Esophagus squamous epithelium (tissue), 4 donors: Measurements from ENCODE around the gene ARFGEF3.

ENCODE experiments used
- POLR2A ChIP-seq, 4 donors: fragments of 450-650 bp; IDR thresholded peaks; one replicate each; pipeline ENCODE4 v1.6.1; 2017; ENCODE audit warnings: antibody characterized with exemption in 4 of 4, mild to moderate bottlenecking in 4 of 4, moderate library complexity in 3 of 4
- TF ChIP-seq, protein P1 (sequence below), 6 experiments: fragments of 450-650 bp in 4 of 6; fragments of 200-600 bp in 2 of 6; sonication (generic) in 2 of 6; IDR thresholded peaks; one replicate each; pipeline ENCODE4 v1.5.1; 2016 to 2019; ENCODE audit warnings: antibody characterized with exemption in 6 of 6, mild to moderate bottlenecking in 4 of 6, moderate library complexity in 4 of 6

DNA sequence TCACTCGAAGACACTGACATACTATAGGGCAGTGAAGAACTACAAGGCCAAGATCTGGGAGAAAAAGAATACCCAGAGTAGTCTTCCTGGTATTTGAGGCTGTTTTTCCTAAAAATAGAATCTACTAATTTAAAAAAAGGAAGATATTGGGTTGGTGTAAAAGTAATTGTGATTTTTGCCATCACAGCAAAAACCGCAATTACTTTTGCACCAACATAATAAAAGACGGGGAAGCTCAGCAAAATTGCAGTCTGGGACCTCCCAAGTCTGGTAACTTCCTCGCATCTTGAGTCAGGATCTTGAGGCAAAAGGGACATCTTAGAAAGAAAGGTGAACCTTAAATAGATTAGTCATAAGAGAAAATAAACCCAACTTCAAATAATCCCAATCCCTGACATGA is 138.7 kb downstream of the ARFGEF3 start:
- TF ChIP-seq, protein P1, sequence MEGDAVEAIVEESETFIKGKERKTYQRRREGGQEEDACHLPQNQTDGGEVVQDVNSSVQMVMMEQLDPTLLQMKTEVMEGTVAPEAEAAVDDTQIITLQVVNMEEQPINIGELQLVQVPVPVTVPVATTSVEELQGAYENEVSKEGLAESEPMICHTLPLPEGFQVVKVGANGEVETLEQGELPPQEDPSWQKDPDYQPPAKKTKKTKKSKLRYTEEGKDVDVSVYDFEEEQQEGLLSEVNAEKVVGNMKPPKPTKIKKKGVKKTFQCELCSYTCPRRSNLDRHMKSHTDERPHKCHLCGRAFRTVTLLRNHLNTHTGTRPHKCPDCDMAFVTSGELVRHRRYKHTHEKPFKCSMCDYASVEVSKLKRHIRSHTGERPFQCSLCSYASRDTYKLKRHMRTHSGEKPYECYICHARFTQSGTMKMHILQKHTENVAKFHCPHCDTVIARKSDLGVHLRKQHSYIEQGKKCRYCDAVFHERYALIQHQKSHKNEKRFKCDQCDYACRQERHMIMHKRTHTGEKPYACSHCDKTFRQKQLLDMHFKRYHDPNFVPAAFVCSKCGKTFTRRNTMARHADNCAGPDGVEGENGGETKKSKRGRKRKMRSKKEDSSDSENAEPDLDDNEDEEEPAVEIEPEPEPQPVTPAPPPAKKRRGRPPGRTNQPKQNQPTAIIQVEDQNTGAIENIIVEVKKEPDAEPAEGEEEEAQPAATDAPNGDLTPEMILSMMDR (IDR thresholded peaks at IDR 0.05) = no peak
- TF ChIP-seq POLR2A (IDR thresholded peaks at IDR 0.05) = no peak
